HepG2 (cell line): Measurements from ENCODE around the gene CDH12. TPM values are rescaled to one million over a fixed set of nuclear protein-coding genes. Genes with fewer than 3 reads are reported as not detected.

Experiments
- ATAC-seq: fragments of 200-7000 bp; cut with Tn5 transposase; 3 replicates; pipeline ENCODE4 v1.9.1; 2020; ENCODE audit warnings: mild to moderate bottlenecking, moderate library complexity
- BruUV-seq: library from RNA; stranded (reverse); fragments of 400-500 nt; replicated peaks from 2 replicates; lab custom pipeline; 2021; lab: Mats Ljungman, UMichigan
- CTCF ChIA-PET: fragments of 300-600 bp; formaldehyde crosslinking; extraction: SDS; loops from one replicate; lab custom pipeline; 2021; ENCODE audit warnings: low total read pairs, inconsistent platforms, low intra/inter-chr PET ratio; lab: Yijun Ruan, JAX
- POLR2A ChIA-PET: fragments of 350-600 bp; sonication (Branson Sonifier 250); formaldehyde crosslinking; loops from one replicate; lab custom pipeline; 2020; ENCODE audit warnings: antibody characterized with exemption, inconsistent platforms; lab: Yijun Ruan, JAX
- DNase-seq: peaks from one replicate; pipeline ENCODE4 v3.0.0-alpha.2; 2015; ENCODE audit warnings: low spot score
- FAIRE-seq: peaks from 3 replicates; lab custom pipeline; 2011; peaks lifted over from hg19 to GRCh38; lab: Jason Lieb, UNC
- H2AFZ ChIP-seq: one replicate; pipeline ENCODE4 v1.6.1; 2011; ENCODE audit warnings: low read length, inconsistent platforms
- H3K27ac ChIP-seq: fragments of 300-600 bp; 3 replicates; pipeline ENCODE4 v1.8.0; 2011; ENCODE audit warnings: mixed run types, mild to moderate bottlenecking, mixed read lengths, low read length, inconsistent platforms; ENCODE audit not compliant: insufficient read depth; ENCODE audit errors: extremely low read length
- H3K27me3 ChIP-seq, 2 experiments: fragments of 200-600 bp in 1 of 2; 2 replicates in 1 of 2; 3 replicates in 1 of 2; pipeline versions ENCODE4 v1.6.0 to v1.8.0; 2011; ENCODE audit warnings: low read length in 2 of 2, mild to moderate bottlenecking in 2 of 2, moderate library complexity in 2 of 2, inconsistent platforms in 1 of 2; ENCODE audit not compliant: insufficient read depth in 2 of 2, control insufficient read depth in 1 of 2
- H3K36me3 ChIP-seq, 2 experiments: fragments of 200-600 bp in 1 of 2; replicated peaks in 1 of 2; 2 replicates in 1 of 2; 3 replicates in 1 of 2; pipeline versions ENCODE4 v1.5.1 to v1.8.0; 2011; ENCODE audit warnings: low read length in 2 of 2, inconsistent platforms in 1 of 2; ENCODE audit not compliant: insufficient read depth in 2 of 2, control insufficient read depth in 1 of 2
- H3K4me1 ChIP-seq: 2 replicates; pipeline ENCODE4 v1.5.1; 2012; ENCODE audit warnings: low read length, inconsistent platforms; ENCODE audit not compliant: insufficient read depth
- H3K4me2 ChIP-seq: 2 replicates; pipeline ENCODE4 v1.6.0; 2011; ENCODE audit warnings: low read depth, low read length, inconsistent platforms
- H3K4me3 ChIP-seq, 3 experiments: fragments of 200-600 bp in 1 of 3; sonication (generic), shearing (Covaris generic) in 1 of 3; replicated peaks in 1 of 3; 2 replicates each; pipeline ENCODE4 v1.5.1; 2011 to 2016; ENCODE audit warnings: low read length in 3 of 3, inconsistent platforms in 2 of 3, low read depth in 2 of 3, mild to moderate bottlenecking in 2 of 3, control low read depth in 1 of 3, mixed read lengths in 1 of 3; ENCODE audit not compliant: insufficient read depth in 1 of 3
- H3K79me2 ChIP-seq: one replicate; pipeline ENCODE4 v1.6.1; 2011; ENCODE audit warnings: low read length, inconsistent platforms; ENCODE audit not compliant: insufficient read depth
- H3K9ac ChIP-seq: 2 replicates; pipeline ENCODE4 v1.6.0; 2011; ENCODE audit warnings: mild to moderate bottlenecking, low read depth, low read length, inconsistent platforms; ENCODE audit not compliant: insufficient read depth
- H3K9me3 ChIP-seq: 2 replicates; pipeline ENCODE4 v1.5.1; 2012; ENCODE audit warnings: mild to moderate bottlenecking, low read length
- H4K20me1 ChIP-seq: 2 replicates; pipeline ENCODE4 v1.6.0; 2011; ENCODE audit warnings: inconsistent platforms, mild to moderate bottlenecking, low read length, moderate library complexity; ENCODE audit not compliant: insufficient read depth
- CREB1 ChIP-seq, 2 experiments: fragments of 450-650 bp in 1 of 2; IDR thresholded peaks; 2 replicates each; pipeline ENCODE4 v1.6.1; 2016 to 2017; ENCODE audit warnings: control low read depth in 1 of 2, mild to moderate bottlenecking in 1 of 2, missing compliant biosample characterization in 1 of 2, missing genetic modification characterization in 1 of 2
- GPN1 ChIP-seq: sonication (generic); formaldehyde crosslinking; IDR thresholded peaks from 2 replicates; pipeline ENCODE4 v1.5.1; 2020; ENCODE audit warnings: missing genetic modification reagents, borderline replicate concordance
- KIAA2018 ChIP-seq: sonication (generic); formaldehyde crosslinking; IDR thresholded peaks from 2 replicates; pipeline ENCODE4 v1.5.0; 2020; ENCODE audit warnings: mild to moderate bottlenecking, missing genetic modification reagents, borderline replicate concordance
- NRL ChIP-seq: sonication (generic); formaldehyde crosslinking; IDR thresholded peaks from 2 replicates; pipeline ENCODE4 v1.5.0; 2020; ENCODE audit warnings: missing genetic modification reagents, mild to moderate bottlenecking, moderate library complexity, borderline replicate concordance
- POLR2AphosphoS2 ChIP-seq: IDR thresholded peaks from 2 replicates; pipeline ENCODE4 v1.6.1; 2011; ENCODE audit warnings: low read depth, low read length, improper control_type of control experiment
- RCOR2 ChIP-seq: IDR thresholded peaks from 2 replicates; pipeline ENCODE4 v1.6.1; 2016; ENCODE audit warnings: missing biosample characterization, missing genetic modification reagents
- ZNF430 ChIP-seq: sonication (generic); formaldehyde crosslinking; IDR thresholded peaks from 2 replicates; pipeline ENCODE4 v1.9.0; 2021; ENCODE audit warnings: mild to moderate bottlenecking, missing genetic modification reagents
- ZNF562 ChIP-seq: sonication (generic); formaldehyde crosslinking; IDR thresholded peaks from 2 replicates; pipeline ENCODE4 v1.8.0; 2022; ENCODE audit warnings: missing genetic modification reagents, borderline replicate concordance
- ZNF660 ChIP-seq: sonication (generic); formaldehyde crosslinking; IDR thresholded peaks from 2 replicates; pipeline ENCODE4 v1.5.1; 2020; ENCODE audit warnings: mild to moderate bottlenecking, low read depth, missing genetic modification reagents, borderline replicate concordance
- WGBS: methylation state at CpG from one replicate; pipeline ENCODE4 v1.1.6; 2017; ENCODE audit warnings: low lambda C conversion rate; 5-methylcytosine and 5-hydroxymethylcytosine counted together
- in situ Hi-C: cut with HindIII; loops from 2 replicates; pipeline ENCODE4 v1.10.0; 2017; ENCODE audit warnings: low pct_unique_long_range_greater_than_20kb; ENCODE audit not compliant: extremely low pct_ligation_motif_present
- intact Hi-C: fragments of 100-400 bp; cut with micrococcal nuclease; formaldehyde crosslinking; loops from one replicate; pipeline ENCODE4 v1.10.0; 2022; ENCODE audit not compliant: unreplicated experiment
- polyA plus RNA-seq, 8 experiments: library from polyadenylated mRNA; depleted of rRNA in 3 of 8; stranded (reverse) in 7 of 8; unstranded in 1 of 8; fragments of >200 nt; fragmentation: Illumina TruSeq in 4 of 8; extraction: Trizol in 4 of 8; gene quantifications; 2 replicates each; pipeline versions ENCODE4 v1.2.1 to v1.2.3, GENCODE V29; 2011 to 2016; ENCODE audit warnings: low read depth in 4 of 8, missing spikeins in 1 of 8, mixed read lengths in 1 of 8; ENCODE audit not compliant: insufficient read depth in 1 of 8
- total RNA-seq, 5 experiments: library from RNA; depleted of rRNA; stranded (reverse); fragments of >200 nt; fragmentation: Illumina TruSeq; extraction: Trizol; gene quantifications; 2 replicates each; pipeline ENCODE4 v1.2.3, GENCODE V29; 2016; ENCODE audit warnings: low read depth in 1 of 5
- TF ChIP-seq, protein P1 (sequence below): sonication (generic); formaldehyde crosslinking; IDR thresholded peaks from 2 replicates; pipeline ENCODE4 v1.5.1; 2020; ENCODE audit warnings: missing genetic modification reagents, mild to moderate bottlenecking, borderline replicate concordance

CDH12 gene
- total and polyA plus RNA-seq, 2 of the 13 experiments (the other 11 are each of a cell fraction or from before 2014, with no cell fraction given): not detected

DNA sequence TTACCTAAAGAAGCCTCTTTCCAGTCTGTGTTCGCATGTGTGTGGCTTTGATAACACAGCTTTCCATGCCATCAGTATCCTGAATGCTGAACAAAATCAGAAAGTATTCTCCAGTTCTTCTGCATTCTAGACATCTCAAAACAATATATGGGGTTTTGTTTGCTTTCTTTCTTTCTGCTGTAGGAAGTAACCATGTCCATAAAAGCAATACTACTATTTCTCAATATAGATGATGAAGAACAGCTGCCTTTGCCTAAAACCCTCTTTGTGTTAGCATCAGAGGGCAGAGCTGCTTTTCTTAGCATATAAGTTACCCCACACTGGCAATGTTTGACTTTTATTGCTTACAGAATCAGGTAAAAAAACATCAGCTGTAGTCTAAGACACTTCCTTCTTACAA lies 963.6 kb downstream of the CDH12 start (continued):
- TF ChIP-seq NRL (CRISPR knock-in tag) (no peak), GPN1 (CRISPR knock-in tag) (no peak), ZNF430 (no peak), RCOR2 (CRISPR knock-in tag) (no peak)
- TF ChIP-seq, protein P1, sequence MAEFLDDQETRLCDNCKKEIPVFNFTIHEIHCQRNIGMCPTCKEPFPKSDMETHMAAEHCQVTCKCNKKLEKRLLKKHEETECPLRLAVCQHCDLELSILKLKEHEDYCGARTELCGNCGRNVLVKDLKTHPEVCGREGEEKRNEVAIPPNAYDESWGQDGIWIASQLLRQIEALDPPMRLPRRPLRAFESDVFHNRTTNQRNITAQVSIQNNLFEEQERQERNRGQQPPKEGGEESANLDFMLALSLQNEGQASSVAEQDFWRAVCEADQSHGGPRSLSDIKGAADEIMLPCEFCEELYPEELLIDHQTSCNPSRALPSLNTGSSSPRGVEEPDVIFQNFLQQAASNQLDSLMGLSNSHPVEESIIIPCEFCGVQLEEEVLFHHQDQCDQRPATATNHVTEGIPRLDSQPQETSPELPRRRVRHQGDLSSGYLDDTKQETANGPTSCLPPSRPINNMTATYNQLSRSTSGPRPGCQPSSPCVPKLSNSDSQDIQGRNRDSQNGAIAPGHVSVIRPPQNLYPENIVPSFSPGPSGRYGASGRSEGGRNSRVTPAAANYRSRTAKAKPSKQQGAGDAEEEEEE (CRISPR knock-in tag): no peak

GRCh38 chr5:21882074-21882745 lies 970.9 kb downstream of the CDH12 start:
- TF ChIP-seq CREB1 (IDR thresholded peaks at IDR 0.05) (peak; percentile 81), CREB1 (CRISPR knock-in tag; IDR thresholded peaks at IDR 0.05) (no peak), ZNF660 (CRISPR knock-in tag) (no peak), ZNF562 (CRISPR knock-in tag) (no peak), KIAA2018 (no peak), POLR2AphosphoS2 (no peak)
- TF ChIP-seq, all 625 proteins: peak for 1
- Histone ChIP-seq H3K27me3 (no peaks in the 10 kb centered on the region), H3K9me3 (no peaks in the 10 kb centered on the region), H2AFZ (no peak overlapping the region), H3K36me3 (no peaks in the 10 kb centered on the region), H4K20me1 (no peaks in the 10 kb centered on the region), H3K4me2 (no peak overlapping the region), H3K79me2 (no peaks in the 10 kb centered on the region), H3K4me3 (no peak overlapping the region), H3K27ac (no peak overlapping the region), H3K4me1 (no peaks in the 10 kb centered on the region), H3K9ac (no peak overlapping the region)
- intact Hi-C loops (no loop called here), in situ Hi-C loops (no loop called here)
- ChIA-PET CTCF (no interaction called here), POLR2A (no interaction called here)
- DNase-seq: no peak
- WGBS: 47% methylated on average over 17 of the region's 17 CpGs
- no peak for ATAC-seq
- no TSS peak for BruUV-seq
- FAIRE-seq: no peak
